Myometrial cell (primary cell): Measurements from ENCODE around the gene STPG4. TPM values are rescaled to one million over a fixed set of nuclear protein-coding genes. Genes with fewer than 3 reads are reported as not detected.

Experiments
- total RNA-seq: library from RNA; depleted of rRNA; stranded (reverse); fragments of >200 nt; gene quantifications from 2 replicates; pipeline ENCODE4 v1.2.3, GENCODE V29; 2015

The STPG4 gene
- total RNA-seq, result 1.2 TPM in 1 of 2 replicates, not detected in the other

DNA sequence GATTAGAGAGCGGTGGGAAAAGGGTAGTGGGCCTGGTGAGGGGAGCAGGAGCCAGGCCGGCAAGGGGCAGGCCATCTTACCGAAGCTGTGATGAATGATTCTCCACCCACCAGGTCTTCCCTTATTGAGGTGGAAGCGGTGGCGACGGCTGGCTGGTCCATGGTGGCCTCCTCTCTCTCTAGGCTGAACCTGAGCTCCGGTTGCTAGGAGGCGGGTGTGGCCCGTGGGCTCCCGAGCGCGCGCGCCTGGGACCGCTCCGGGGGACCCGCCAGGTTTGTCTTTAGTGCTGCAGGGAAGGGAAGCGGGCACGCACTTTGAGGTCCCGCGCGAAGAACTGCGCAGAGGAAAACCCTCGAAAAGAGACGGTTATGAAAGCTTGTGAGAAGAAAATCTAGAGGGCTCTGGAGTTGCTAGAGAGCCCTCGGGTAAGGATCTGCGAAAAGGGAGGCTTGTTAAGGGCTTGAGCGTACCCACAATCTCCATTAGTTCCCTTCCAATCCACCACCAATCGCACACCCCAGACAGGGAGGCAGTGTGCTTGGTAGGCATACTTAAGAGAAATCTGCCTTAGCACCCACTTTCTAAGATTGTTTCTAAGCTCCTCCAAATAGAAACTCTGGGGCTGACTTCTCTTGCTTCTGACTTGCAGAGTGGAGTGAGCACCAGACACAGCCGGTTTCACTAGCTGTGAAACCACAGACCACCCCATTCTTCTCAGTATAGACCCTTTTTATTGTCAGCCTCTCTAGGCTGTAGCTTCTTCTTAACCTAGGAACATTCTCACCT lies at the start of gene STPG4:
TSS of gene STPG4 (minus strand) at position 218 of the 786 bp plus-strand sequence. CDS start at position 161, 57 bp downstream.

Other genes with a start within 250 kb of the STPG4 start
- 192 and 294 TPM in 2 replicates for gene MCFD2, start 239.5 kb downstream of the STPG4 start, total RNA-seq
- gene TTC7A, start 214.1 kb downstream of the STPG4 start, total RNA-seq, result 17.2 and 25.4 TPM in 2 replicates
- gene CALM2, start 21.2 kb upstream of the STPG4 start, total RNA-seq, result 718 and 811 TPM in 2 replicates
- gene EPCAM, start 214.0 kb upstream of the STPG4 start, total RNA-seq, result 1.7 TPM in 1 of 2 replicates, not detected in the other
- 22.8 and 23.0 TPM in 2 replicates for gene MSH2, start 247.8 kb upstream of the STPG4 start, total RNA-seq